Body of pancreas (tissue), 4 donors: ENCODE measurements around the gene CHPF2. TPM values are rescaled to one million over a fixed set of nuclear protein-coding genes. Genes with fewer than 3 reads are reported as not detected.

ENCODE experiments used
- ATAC-seq: fragments of 150-250 bp; one replicate; pipeline ENCODE4 v1.9.1; 2016
- DNase-seq, 4 donors: peaks; one replicate each; pipeline ENCODE4 v3.0.0-alpha.2; 2019
- H3K27ac ChIP-seq, 4 donors: fragments of 200-600 bp; sonication (generic); 1 replicate in 3 of 4; 2 replicates in 1 of 4; pipeline versions ENCODE4 v1.5.1 to v1.6.1; 2016 to 2019; ENCODE audit warnings: mild to moderate bottlenecking in 1 of 4, mixed read lengths in 1 of 4, moderate library complexity in 1 of 4
- H3K27me3 ChIP-seq, 2 donors: fragments of 200-600 bp; sonication (generic); one replicate each; pipeline ENCODE4 v1.6.0; 2016; ENCODE audit warnings: mild to moderate bottlenecking in 1 of 2
- H3K36me3 ChIP-seq, 2 donors: fragments of 200-600 bp; sonication (generic); replicated peaks in 1 of 2; 2 replicates each; pipeline ENCODE4 v1.5.1; 2016; ENCODE audit warnings: low read depth in 2 of 2; ENCODE audit not compliant: insufficient read depth in 1 of 2
- H3K4me1 ChIP-seq: fragments of 200-600 bp; sonication (generic); one replicate; pipeline ENCODE4 v1.6.0; 2016
- H3K4me3 ChIP-seq, 2 donors: fragments of 200-600 bp; sonication (generic); 1 replicate in 1 of 2; 2 replicates in 1 of 2; pipeline ENCODE4 v1.5.1; 2016 to 2019
- H3K9me3 ChIP-seq, 3 donors: fragments of 200-600 bp; sonication (generic); 1 replicate in 2 of 3; 2 replicates in 1 of 3; pipeline ENCODE4 v1.5.1; 2016
- CTCF ChIP-seq, 7 experiments: fragments of 450-650 bp in 4 of 7; fragments of 200-600 bp in 3 of 7; sonication (generic) in 3 of 7; IDR thresholded peaks; one replicate each; pipeline ENCODE4 v1.5.1; 2016 to 2019; ENCODE audit warnings: antibody characterized with exemption in 7 of 7
- POLR2A ChIP-seq, 3 donors: fragments of 450-650 bp; IDR thresholded peaks; one replicate each; pipeline ENCODE4 v1.6.1; 2016; ENCODE audit warnings: antibody characterized with exemption in 3 of 3, mild to moderate bottlenecking in 2 of 3
- WGBS, 2 donors: methylation state at CpG; one replicate each; pipeline ENCODE4 v1.1.5; 2017; 5-methylcytosine and 5-hydroxymethylcytosine counted together
- intact Hi-C: fragments of 100-400 bp; cut with DNase I; formaldehyde crosslinking; loops from one replicate; pipeline ENCODE4 v1.15.1; 2023
- total RNA-seq, 2 donors: library from RNA; depleted of rRNA; stranded (reverse); fragments of >200 nt; gene quantifications; one replicate each; pipeline ENCODE4 v1.1.0, GENCODE V29; 2016

CHPF2 gene
- total RNA-seq, 2 donors from 2014 or later, result 24.4 to 52.1 TPM

- 86% methylated on average over 23 to 24 of the region's 25 CpGs for WGBS, 2 donors
- TF ChIP-seq CTCF (IDR thresholded peaks at IDR 0.05) (no peak), POLR2A (IDR thresholded peaks at IDR 0.05) (no peak)
- H3K27ac ChIP-seq, result no peak overlapping the region
- intact Hi-C loops, result no loop called here
- peaks cover 0 to 17% of the 10 kb centered on the region in 2 donors for H3K36me3 ChIP-seq
- ATAC-seq (no peak), DNase-seq (no peak)
- no peaks in the 10 kb centered on the region for H3K9me3 ChIP-seq
- H3K4me3 ChIP-seq, result no peak overlapping the region
- no peaks in the 10 kb centered on the region for H3K27me3 ChIP-seq
- peaks cover 14% of the 10 kb centered on the region for H3K4me1 ChIP-seq
Observed at GRCh38 chr7:151238924-151239836, 6.9 kb downstream of the CHPF2 start.

DNA sequence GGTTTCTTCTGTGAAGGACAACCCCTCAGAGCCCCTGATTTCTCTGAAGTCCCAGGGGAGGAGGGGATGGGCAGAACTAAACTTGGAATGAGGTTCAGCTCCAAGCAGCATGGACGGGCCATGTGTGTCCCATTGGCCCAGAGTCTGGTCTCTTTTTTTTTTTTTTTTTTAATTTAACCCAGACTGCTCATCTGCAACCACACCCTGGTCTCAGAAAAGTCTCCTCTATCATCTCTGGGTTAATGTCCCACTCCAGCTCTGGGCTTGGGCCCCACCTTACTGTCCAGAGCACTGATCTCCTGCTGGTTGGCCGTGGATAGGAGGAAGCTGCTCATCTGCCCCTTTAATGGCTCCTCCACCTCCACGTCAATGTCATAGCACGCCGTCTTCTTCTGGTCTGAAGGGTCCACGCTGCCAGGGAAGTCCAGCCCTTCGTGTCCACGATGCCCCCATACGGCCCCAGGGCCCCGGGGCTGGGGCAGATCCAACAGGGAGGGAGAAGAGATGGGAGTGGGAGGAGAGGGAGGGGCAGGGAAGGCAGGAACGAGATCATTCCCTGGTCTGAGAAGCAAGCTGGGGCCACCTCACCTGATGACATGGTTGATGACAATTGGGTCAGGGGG is 7.7 kb downstream of the CHPF2 start:
- intact Hi-C loops, result loop anchor here (5.0 kb wide), 1 partner anchor 67 kb away; no protein-coding TSS in a partner anchor

DNA sequence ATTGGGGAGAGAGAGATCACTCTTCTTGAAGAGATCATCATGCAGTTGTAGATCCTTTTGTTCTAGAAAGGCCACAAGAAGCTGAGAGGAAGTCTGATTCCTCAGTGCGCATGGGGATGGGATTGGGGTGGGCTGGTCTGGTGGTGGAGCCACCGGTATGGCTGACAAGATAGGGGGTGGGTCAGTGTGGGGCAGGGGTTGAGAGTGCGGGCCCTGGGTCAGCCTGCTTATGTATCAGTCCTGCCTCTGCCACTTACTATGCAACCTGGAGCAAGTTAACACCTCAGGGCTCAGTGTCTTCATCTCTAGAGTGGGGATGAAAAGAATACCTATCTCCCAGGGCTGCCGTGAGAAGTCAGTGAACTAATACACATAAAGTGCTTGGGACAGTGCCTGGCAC is 8.3 kb downstream of the CHPF2 start:
- Histone ChIP-seq H3K27ac (no peak overlapping the region), H3K4me1 (peaks cover 25% of the 10 kb centered on the region), H3K27me3 (no peaks in the 10 kb centered on the region), H3K4me3 (no peak overlapping the region), H3K9me3 (no peaks in the 10 kb centered on the region), H3K36me3 (peaks cover 0 to 17% of the 10 kb centered on the region in 2 donors)
- TF ChIP-seq CTCF (IDR thresholded peaks at IDR 0.05) (no peak), POLR2A (IDR thresholded peaks at IDR 0.05) (no peak)
- intact Hi-C loops, result loop anchor here (5.0 kb wide), 1 partner anchor 67 kb away; no protein-coding TSS in a partner anchor
- 64 to 79% methylated on average over 4 of the region's 4 CpGs for WGBS, 2 donors
- ATAC-seq (no peak), DNase-seq (no peak)

More for the DNA sequence above, 7.7 kb downstream of the CHPF2 start:
- H3K4me3 ChIP-seq, result no peak overlapping the region
- no peak for DNase-seq
- H3K27me3 ChIP-seq, result no peaks in the 10 kb centered on the region
- H3K9me3 ChIP-seq, result no peaks in the 10 kb centered on the region
- H3K36me3 ChIP-seq, result peaks cover 0 to 17% of the 10 kb centered on the region in 2 donors
- TF ChIP-seq POLR2A (IDR thresholded peaks at IDR 0.05) (no peak), CTCF (IDR thresholded peaks at IDR 0.05) (no peak)
- H3K27ac ChIP-seq, result no peak overlapping the region
- ATAC-seq, result no peak
- 65 to 76% methylated on average over 11 of the region's 11 CpGs for WGBS, 2 donors
- peaks cover 19% of the 10 kb centered on the region for H3K4me1 ChIP-seq

- Histone ChIP-seq H3K27ac (no peak overlapping the region), H3K9me3 (no peaks in the 10 kb centered on the region), H3K4me3 (no peak overlapping the region), H3K27me3 (no peaks in the 10 kb centered on the region), H3K36me3 (peaks cover 0 to 16% of the 10 kb centered on the region in 2 donors), H3K4me1 (peaks cover 30% of the 10 kb centered on the region)
- DNase-seq (no peak), ATAC-seq (no peak)
- WGBS, 2 donors, result 78 to 87% methylated on average over 5 to 7 of the region's 7 CpGs
- intact Hi-C loops, result loop anchor here (5.0 kb wide), 1 partner anchor 66 kb away; no protein-coding TSS in a partner anchor
- TF ChIP-seq CTCF (IDR thresholded peaks at IDR 0.05) (no peak), POLR2A (IDR thresholded peaks at IDR 0.05) (no peak)
Observed at GRCh38 chr7:151240942-151241754, 8.9 kb downstream of the CHPF2 start.
